Activated T-cell treated with anti-CD3 and anti-CD28 coated beads, Interleukin-2, amount 50 U/mL, for 48 hours (primary cell): ENCODE data around the gene CDON.
A peak's percentile ranks its signal among the peaks of the same experiment; 100 is the strongest.

ENCODE experiments used
- DNase-seq, 2 experiments: peaks; one replicate each; pipeline ENCODE4 v3.0.0-alpha.2; 2020

The CDON gene

GRCh38 chr11:125942771-125943428, 119.8 kb downstream of the CDON start:
- no peak for DNase-seq

GRCh38 chr11:125941619-125942611, 120.8 kb downstream of the CDON start:
- DNase-seq: peak; percentile 64 to 69

- DNase-seq: no peak
Observed at GRCh38 chr11:125941267-125941618, 121.4 kb downstream of the CDON start.

GRCh38 chr11:125940145-125940544, 122.5 kb downstream of the CDON start:
- no peak for DNase-seq

GRCh38 chr11:125939081-125939521, 123.6 kb downstream of the CDON start:
- DNase-seq: no peak

- no peak for DNase-seq
Observed at GRCh38 chr11:125938418-125938817, 124.2 kb downstream of the CDON start.

GRCh38 chr11:125935618-125936199, 127.0 kb downstream of the CDON start:
- DNase-seq: peak in 1 of 2 experiments; percentile 5

GRCh38 chr11:125935056-125935455, 127.6 kb downstream of the CDON start:
- DNase-seq: no peak

GRCh38 chr11:125934473-125934872, 128.2 kb downstream of the CDON start:
- no peak for DNase-seq

GRCh38 chr11:125933030-125933813, 129.4 kb downstream of the CDON start:
- peak; percentile 28 to 43 for DNase-seq

- peak in 1 of 2 experiments; percentile 1 for DNase-seq
Observed at GRCh38 chr11:125932301-125932700, 130.4 kb downstream of the CDON start.

GRCh38 chr11:125931668-125932067, 131.0 kb downstream of the CDON start:
- peak in 1 of 2 experiments; percentile 6 for DNase-seq

GRCh38 chr11:125931116-125931515, 131.6 kb downstream of the CDON start:
- DNase-seq: no peak

GRCh38 chr11:125930076-125930450, 132.6 kb downstream of the CDON start:
- DNase-seq: peak in 1 of 2 experiments; percentile 8

GRCh38 chr11:125929445-125930075, 133.1 kb downstream of the CDON start:
- no peak for DNase-seq

GRCh38 chr11:125926682-125927081, 136.0 kb downstream of the CDON start:
- DNase-seq: no peak

- no peak for DNase-seq
Observed at GRCh38 chr11:125925804-125926203, 136.9 kb downstream of the CDON start.

GRCh38 chr11:125925247-125925740, 137.4 kb downstream of the CDON start:
- DNase-seq: no peak

GRCh38 chr11:125924384-125925007, 138.2 kb downstream of the CDON start:
- DNase-seq: no peak

GRCh38 chr11:125923633-125924032, 139.0 kb downstream of the CDON start:
- no peak for DNase-seq

- DNase-seq: peak; percentile 63 to 66
Observed at GRCh38 chr11:125923012-125923579, 139.6 kb downstream of the CDON start.
